DND-41 (cell line): ENCODE data around the gene RHOB.

Source experiments
- ATAC-seq: fragments of 200-7000 bp; cut with Tn5 transposase; 3 replicates; pipeline ENCODE4 v1.9.1; 2021; ENCODE audit warnings: low read depth; ENCODE audit not compliant: insufficient read depth
- DNase-seq: peaks from one replicate; pipeline ENCODE4 v3.0.0-alpha.2; 2020
- H2AFZ ChIP-seq: 2 replicates; pipeline ENCODE4 v1.6.0; 2012; ENCODE audit warnings: low read depth, low read length
- H3K27ac ChIP-seq: 2 replicates; pipeline ENCODE4 v1.5.1; 2012; ENCODE audit warnings: low read length, inconsistent platforms
- H3K27me3 ChIP-seq: fragments of 200-600 bp; sonication (generic); 2 replicates; pipeline ENCODE4 v1.6.0; 2012; ENCODE audit warnings: low read length, mild to moderate bottlenecking, inconsistent platforms; ENCODE audit not compliant: insufficient read depth, poor library complexity
- H3K36me3 ChIP-seq: 2 replicates; pipeline ENCODE4 v1.5.1; 2012; ENCODE audit warnings: low read length, inconsistent platforms; ENCODE audit not compliant: insufficient read depth
- H3K4me1 ChIP-seq: 2 replicates; pipeline ENCODE4 v1.5.1; 2012; ENCODE audit warnings: mild to moderate bottlenecking, low read length; ENCODE audit not compliant: insufficient read depth
- H3K4me2 ChIP-seq: 2 replicates; pipeline ENCODE4 v1.6.0; 2012; ENCODE audit warnings: mild to moderate bottlenecking, moderate library complexity, low read length, inconsistent platforms; ENCODE audit not compliant: insufficient read depth
- H3K4me3 ChIP-seq, 2 experiments: fragments of 200-600 bp in 1 of 2; shearing (Covaris generic) in 1 of 2; 2 replicates each; pipeline ENCODE4 v1.5.1; 2012 to 2016; ENCODE audit warnings: inconsistent platforms in 2 of 2, low read length in 2 of 2, mild to moderate bottlenecking in 2 of 2, low read depth in 1 of 2, moderate library complexity in 1 of 2
- H3K79me2 ChIP-seq: 2 replicates; pipeline ENCODE4 v1.6.0; 2012; ENCODE audit warnings: low read length, inconsistent platforms; ENCODE audit not compliant: insufficient read depth
- H3K9ac ChIP-seq: 2 replicates; pipeline ENCODE4 v1.6.0; 2012; ENCODE audit warnings: low read depth, mild to moderate bottlenecking, inconsistent platforms, low read length, moderate library complexity
- H3K9me3 ChIP-seq: 2 replicates; pipeline ENCODE4 v1.5.1; 2012; ENCODE audit warnings: low read length, moderate library complexity, mild to moderate bottlenecking, inconsistent platforms; ENCODE audit not compliant: insufficient read depth, severe bottlenecking
- H4K20me1 ChIP-seq: 2 replicates; pipeline ENCODE4 v1.6.0; 2012; ENCODE audit warnings: low read length; ENCODE audit not compliant: insufficient read depth
- CTCF ChIP-seq: IDR thresholded peaks from 2 replicates; pipeline ENCODE4 v1.5.1; 2012; ENCODE audit warnings: borderline replicate concordance, low read length, moderate library complexity, mild to moderate bottlenecking; ENCODE audit not compliant: poor library complexity, severe bottlenecking; ENCODE audit errors: extremely low read depth
- EZH2 ChIP-seq: IDR thresholded peaks from 3 replicates; pipeline ENCODE4 v1.6.1; 2012; ENCODE audit warnings: borderline replicate concordance, low read depth, mild to moderate bottlenecking, moderate library complexity, low read length, inconsistent platforms; ENCODE audit not compliant: severe bottlenecking

The RHOB gene

GRCh38 chr2:20432714-20433113 is 14.2 kb upstream of the RHOB start:
- H3K27ac ChIP-seq = no peak overlapping the region
- H3K27me3 ChIP-seq = peaks cover 15% of the 10 kb centered on the region
- H3K9me3 ChIP-seq = no peaks in the 10 kb centered on the region
- no peak overlapping the region for H2AFZ ChIP-seq
- H4K20me1 ChIP-seq = no peaks in the 10 kb centered on the region
- no peak overlapping the region for H3K4me3 ChIP-seq
- ATAC-seq = no peak
- no peaks in the 10 kb centered on the region for H3K36me3 ChIP-seq
- no peak for DNase-seq
- TF ChIP-seq EZH2 (no peak), CTCF (no peak)
- no peak overlapping the region for H3K9ac ChIP-seq
- no peaks in the 10 kb centered on the region for H3K79me2 ChIP-seq
- H3K4me1 ChIP-seq = no peaks in the 10 kb centered on the region
- H3K4me2 ChIP-seq = no peak overlapping the region

GRCh38 chr2:20433249-20433648 is 13.6 kb upstream of the RHOB start:
- no peak for DNase-seq
- Histone ChIP-seq H3K27ac (no peak overlapping the region), H2AFZ (no peak overlapping the region), H3K27me3 (peaks cover 12% of the 10 kb centered on the region), H4K20me1 (no peaks in the 10 kb centered on the region), H3K9ac (no peak overlapping the region), H3K79me2 (no peaks in the 10 kb centered on the region), H3K4me3 (no peak overlapping the region), H3K9me3 (no peaks in the 10 kb centered on the region), H3K36me3 (no peaks in the 10 kb centered on the region), H3K4me1 (no peaks in the 10 kb centered on the region), H3K4me2 (no peak overlapping the region)
- ATAC-seq = no peak
- TF ChIP-seq EZH2 = no peak
- TF ChIP-seq CTCF = no peak

- H2AFZ ChIP-seq = no peak overlapping the region
- DNase-seq (no peak), ATAC-seq (no peak)
- H3K9ac ChIP-seq = no peak overlapping the region
- no peak overlapping the region for H3K4me2 ChIP-seq
- H3K27ac ChIP-seq = no peak overlapping the region
- H4K20me1 ChIP-seq = no peaks in the 10 kb centered on the region
- no peak for TF ChIP-seq CTCF
- no peak for TF ChIP-seq EZH2
- H3K79me2 ChIP-seq = no peaks in the 10 kb centered on the region
- H3K36me3 ChIP-seq = no peaks in the 10 kb centered on the region
- no peaks in the 10 kb centered on the region for H3K4me1 ChIP-seq
- no peaks in the 10 kb centered on the region for H3K9me3 ChIP-seq
- H3K27me3 ChIP-seq = peaks cover 11% of the 10 kb centered on the region
- no peak overlapping the region for H3K4me3 ChIP-seq
Measured at GRCh38 chr2:20433946-20434553, 12.8 kb upstream of the RHOB start.
